ENCODE results near the gene NFIB. TPM values are rescaled to one million over a fixed set of nuclear protein-coding genes. Genes with fewer than 3 reads are reported as not detected.

NFIB gene
- polyA plus RNA-seq, 1 donor (not counting 4 experiments of a cell fraction or from before 2014, with no cell fraction given), result 8.9 TPM

DNA sequence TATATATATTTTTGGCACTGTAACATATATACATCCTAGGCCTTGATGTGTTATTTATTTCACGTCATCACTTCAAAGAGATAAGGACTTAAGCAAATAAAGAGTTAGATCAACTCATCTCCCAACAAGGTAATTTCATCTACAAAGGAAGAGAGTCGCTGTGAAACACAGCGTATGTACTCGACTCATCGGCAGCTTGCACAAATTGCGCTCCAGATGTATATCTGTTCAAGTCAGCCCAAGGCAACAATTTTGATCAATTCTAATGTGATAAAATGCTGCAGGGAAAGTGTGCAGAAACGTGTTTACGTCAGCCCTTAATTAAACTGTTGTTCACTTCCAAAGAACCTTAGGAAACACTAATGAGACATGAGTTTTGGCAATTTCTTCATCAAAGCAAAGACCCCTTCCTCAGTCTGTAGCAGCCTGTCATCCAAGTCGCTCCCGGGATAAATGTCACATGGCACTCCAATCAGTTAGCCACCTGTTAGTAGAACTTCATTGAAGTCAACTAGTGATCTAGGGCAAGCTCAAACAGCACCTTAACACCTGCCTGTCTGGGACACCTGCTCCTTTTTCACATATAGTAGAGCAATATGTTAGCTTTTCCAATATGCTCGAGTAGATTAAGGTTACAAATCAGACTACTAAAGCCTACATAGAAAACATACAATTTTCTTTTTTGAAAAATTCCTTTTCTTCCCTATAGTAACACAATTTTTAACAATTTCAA lies 182.4 kb downstream of the NFIB start:
- Histone ChIP-seq H2AFZ (ENCODE audit: control insufficient read depth, low read length) (no peak overlapping the region), H3K27me3 (ENCODE audit: control insufficient read depth, extremely low read depth, insufficient read depth, low read length) (no peaks in the 10 kb centered on the region), H3K27ac (ENCODE audit: control insufficient read depth, insufficient read depth, low read length) (no peak overlapping the region), H3K9me3 (ENCODE audit: control insufficient read depth, low read depth, low read length) (no peaks in the 10 kb centered on the region), H3K36me3 (ENCODE audit: control insufficient read depth in 2 of 2, extremely low read depth in 1 of 2, insufficient read depth in 2 of 2, low read length in 2 of 2) (no peaks in the 10 kb centered on the region), H4K20me1 (ENCODE audit: control insufficient read depth, extremely low read depth, insufficient read depth, low read length) (no peaks in the 10 kb centered on the region), H3K79me2 (ENCODE audit: control insufficient read depth, insufficient read depth, low read length) (no peaks in the 10 kb centered on the region), H3K9ac (ENCODE audit: control insufficient read depth, extremely low read depth, insufficient read depth, low read length) (no peak overlapping the region), H3K4me1 (ENCODE audit: control insufficient read depth, extremely low read depth, insufficient read depth, low read length) (peaks cover 9% of the 10 kb centered on the region), H3K9me1 (ENCODE audit: control insufficient read depth, extremely low read depth, insufficient read depth, low read length) (no peaks in the 10 kb centered on the region), H3K4me3 (ENCODE audit: control insufficient read depth in 2 of 3, extremely low read depth in 1 of 3, insufficient read depth in 2 of 3, low read depth in 1 of 3, low read length in 3 of 3) (no peak overlapping the region), H3K4me2 (ENCODE audit: control insufficient read depth, extremely low read depth, insufficient read depth, low read depth, low read length) (no peak overlapping the region)
- dilution Hi-C loops (cut with MboI; ENCODE audit: extremely low pct_ligation_motif_present, low sequenced_read_pairs), result no loop called here
- DNase-seq (ENCODE audit: low read depth, low spot score) (no peak), FAIRE-seq (no peak)
- TF ChIP-seq EZH2 (IDR thresholded peaks at IDR 0.05; ENCODE audit: low read length), result no peak
- TF ChIP-seq, protein P1, sequence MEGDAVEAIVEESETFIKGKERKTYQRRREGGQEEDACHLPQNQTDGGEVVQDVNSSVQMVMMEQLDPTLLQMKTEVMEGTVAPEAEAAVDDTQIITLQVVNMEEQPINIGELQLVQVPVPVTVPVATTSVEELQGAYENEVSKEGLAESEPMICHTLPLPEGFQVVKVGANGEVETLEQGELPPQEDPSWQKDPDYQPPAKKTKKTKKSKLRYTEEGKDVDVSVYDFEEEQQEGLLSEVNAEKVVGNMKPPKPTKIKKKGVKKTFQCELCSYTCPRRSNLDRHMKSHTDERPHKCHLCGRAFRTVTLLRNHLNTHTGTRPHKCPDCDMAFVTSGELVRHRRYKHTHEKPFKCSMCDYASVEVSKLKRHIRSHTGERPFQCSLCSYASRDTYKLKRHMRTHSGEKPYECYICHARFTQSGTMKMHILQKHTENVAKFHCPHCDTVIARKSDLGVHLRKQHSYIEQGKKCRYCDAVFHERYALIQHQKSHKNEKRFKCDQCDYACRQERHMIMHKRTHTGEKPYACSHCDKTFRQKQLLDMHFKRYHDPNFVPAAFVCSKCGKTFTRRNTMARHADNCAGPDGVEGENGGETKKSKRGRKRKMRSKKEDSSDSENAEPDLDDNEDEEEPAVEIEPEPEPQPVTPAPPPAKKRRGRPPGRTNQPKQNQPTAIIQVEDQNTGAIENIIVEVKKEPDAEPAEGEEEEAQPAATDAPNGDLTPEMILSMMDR (optimal IDR thresholded peaks at IDR 0.05 in 1 of 3, IDR thresholded peaks at IDR 0.05 in 1 of 3, conservative IDR thresholded peaks at IDR 0.05 in 1 of 3; ENCODE audit: extremely low read depth in 1 of 3, insufficient read depth in 2 of 3, low read length in 3 of 3), result no peak

DNA sequence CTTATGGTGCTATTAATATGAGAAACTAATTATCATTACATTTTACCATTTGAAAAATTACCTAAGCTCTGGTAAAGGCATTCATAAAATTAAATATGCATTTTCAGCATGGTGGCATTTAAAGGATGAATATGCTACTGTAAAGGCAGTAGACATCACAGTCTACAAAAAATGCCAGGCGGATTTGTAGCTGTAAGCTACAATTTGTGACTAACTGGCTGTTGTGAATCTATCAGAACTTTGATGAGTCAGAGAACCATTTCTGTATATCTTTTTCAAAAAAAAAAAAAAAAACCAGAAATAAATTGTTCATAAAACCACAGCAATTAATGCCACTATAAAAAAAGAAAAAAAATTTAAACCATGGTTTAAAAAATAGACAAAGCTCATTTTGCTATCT lies 186.3 kb downstream of the NFIB start:
- Histone ChIP-seq H3K9ac (ENCODE audit: control insufficient read depth, extremely low read depth, insufficient read depth, low read length) (no peak overlapping the region), H3K9me1 (ENCODE audit: control insufficient read depth, extremely low read depth, insufficient read depth, low read length) (no peaks in the 10 kb centered on the region), H3K4me2 (ENCODE audit: control insufficient read depth, extremely low read depth, insufficient read depth, low read depth, low read length) (no peak overlapping the region), H3K9me3 (ENCODE audit: control insufficient read depth, low read depth, low read length) (no peaks in the 10 kb centered on the region), H3K4me1 (ENCODE audit: control insufficient read depth, extremely low read depth, insufficient read depth, low read length) (no peaks in the 10 kb centered on the region), H4K20me1 (ENCODE audit: control insufficient read depth, extremely low read depth, insufficient read depth, low read length) (no peaks in the 10 kb centered on the region), H3K79me2 (ENCODE audit: control insufficient read depth, insufficient read depth, low read length) (no peaks in the 10 kb centered on the region), H3K27ac (ENCODE audit: control insufficient read depth, insufficient read depth, low read length) (no peak overlapping the region), H2AFZ (ENCODE audit: control insufficient read depth, low read length) (no peak overlapping the region), H3K4me3 (ENCODE audit: control insufficient read depth in 2 of 3, extremely low read depth in 1 of 3, insufficient read depth in 2 of 3, low read depth in 1 of 3, low read length in 3 of 3) (no peak overlapping the region), H3K27me3 (ENCODE audit: control insufficient read depth, extremely low read depth, insufficient read depth, low read length) (no peaks in the 10 kb centered on the region), H3K36me3 (ENCODE audit: control insufficient read depth in 2 of 2, extremely low read depth in 1 of 2, insufficient read depth in 2 of 2, low read length in 2 of 2) (peaks cover 0 to 2% of the 10 kb centered on the region in 2 experiments)
- no peak for FAIRE-seq
- TF ChIP-seq EZH2 (IDR thresholded peaks at IDR 0.05; ENCODE audit: low read length), result no peak
- TF ChIP-seq, protein P1 (optimal IDR thresholded peaks at IDR 0.05 in 1 of 3, IDR thresholded peaks at IDR 0.05 in 1 of 3, conservative IDR thresholded peaks at IDR 0.05 in 1 of 3; ENCODE audit: extremely low read depth in 1 of 3, insufficient read depth in 2 of 3, low read length in 3 of 3), result no peak
- dilution Hi-C loops (cut with MboI; ENCODE audit: extremely low pct_ligation_motif_present, low sequenced_read_pairs), result no loop called here
- DNase-seq (ENCODE audit: low read depth, low spot score), result no peak

Measured in keratinocyte (primary cell).